Endothelial cell of umbilical vein (primary cell): Measurements from ENCODE around the gene CNTNAP4.

Experiments used
- CTCF ChIP-seq, 2 donors: IDR thresholded peaks; 1 replicate in 1 of 2; 2 replicates in 1 of 2; pipeline ENCODE4 v1.5.1; 2011; ENCODE audit warnings: low read length in 2 of 2, mild to moderate bottlenecking in 2 of 2, moderate library complexity in 2 of 2, control low read depth in 1 of 2, inconsistent platforms in 1 of 2, low read depth in 1 of 2; ENCODE audit not compliant: insufficient read depth in 1 of 2; ENCODE audit errors: extremely low read depth in 1 of 2
- EZH2 ChIP-seq: IDR thresholded peaks from 2 replicates; pipeline ENCODE4 v1.6.1; 2012; ENCODE audit warnings: borderline replicate concordance, low read depth, mild to moderate bottlenecking, moderate library complexity, low read length, inconsistent platforms; ENCODE audit not compliant: severe bottlenecking
- GATA2 ChIP-seq: IDR thresholded peaks from 2 replicates; pipeline ENCODE4 v1.7.0; 2011; ENCODE audit warnings: low read depth, mild to moderate bottlenecking, moderate library complexity, mixed read lengths, low read length; ENCODE audit not compliant: insufficient read length, insufficient read depth
- JUN ChIP-seq: IDR thresholded peaks from 2 replicates; pipeline ENCODE4 v1.6.1; 2011; ENCODE audit warnings: borderline replicate concordance, low read depth; ENCODE audit not compliant: insufficient read length, insufficient read depth
- MAX ChIP-seq: IDR thresholded peaks from 2 replicates; pipeline ENCODE4 v1.6.1; 2011; ENCODE audit not compliant: insufficient read depth, insufficient read length
- MYC ChIP-seq: IDR thresholded peaks from one replicate; pipeline ENCODE4 v1.6.1; 2011; ENCODE audit warnings: mild to moderate bottlenecking, low read depth, low read length
- POLR2A ChIP-seq: IDR thresholded peaks from 2 replicates; pipeline ENCODE4 v1.6.1; 2012; ENCODE audit warnings: low read depth, mild to moderate bottlenecking, control low read depth, low read length
- POLR2AphosphoS5 ChIP-seq: IDR thresholded peaks from 2 replicates; pipeline ENCODE4 v1.6.1; 2012; ENCODE audit warnings: low read depth, mild to moderate bottlenecking, control low read depth, low read length, moderate library complexity; ENCODE audit not compliant: insufficient read depth

- TF ChIP-seq CTCF (IDR thresholded peaks at IDR 0.05; ENCODE audit: extremely low read depth in 1 of 2, insufficient read depth in 1 of 2, low read depth in 1 of 2, low read length in 2 of 2) (no peak), JUN (no peak), EZH2 (no peak), POLR2A (no peak), MYC (no peak), GATA2 (no peak), POLR2AphosphoS5 (no peak), MAX (no peak)
Measured at GRCh38 chr16:76276745-76277438, at the start of gene CNTNAP4.
